Tibial artery (tissue), 4 donors: Measurements from ENCODE around the gene ZRANB3.
"Not testable (repeated sequence)": the region's sequence is repeated elsewhere in the genome, so short reads cannot be mapped to it uniquely, and the experiment has no call there.

Experiments
- DNase-seq, 2 donors: peaks; one replicate each; pipeline ENCODE4 v3.0.0-alpha.2; 2019
- H3K27ac ChIP-seq, 2 donors: fragments of 200-600 bp; sonication (generic) in 1 of 2; 1 replicate in 1 of 2; 2 replicates in 1 of 2; pipeline ENCODE4 v1.5.1; 2018 to 2019; ENCODE audit warnings: mild to moderate bottlenecking in 1 of 2
- H3K27me3 ChIP-seq, 2 donors: fragments of 200-600 bp; sonication (generic) in 1 of 2; one replicate each; pipeline versions ENCODE4 v1.5.1 to v1.6.0; 2016 to 2019
- H3K36me3 ChIP-seq, 3 donors: fragments of 200-600 bp; sonication (generic) in 2 of 3; one replicate each; pipeline ENCODE4 v1.5.1; 2016 to 2019; ENCODE audit warnings: mild to moderate bottlenecking in 2 of 3
- H3K4me1 ChIP-seq, 4 donors: fragments of 200-600 bp; sonication (generic) in 2 of 4; 1 replicate in 3 of 4; 2 replicates in 1 of 4; pipeline ENCODE4 v1.5.1; 2016 to 2019
- H3K4me3 ChIP-seq, 2 donors: fragments of 200-600 bp; sonication (generic) in 1 of 2; 1 replicate in 1 of 2; 2 replicates in 1 of 2; pipeline ENCODE4 v1.5.1; 2018 to 2019; ENCODE audit warnings: mild to moderate bottlenecking in 2 of 2
- H3K9me3 ChIP-seq, 3 donors: fragments of 200-600 bp; sonication (generic) in 1 of 3; one replicate each; pipeline ENCODE4 v1.5.1; 2016 to 2019
- CTCF ChIP-seq, 2 experiments: fragments of 200-600 bp in 1 of 2; fragments of 450-650 bp in 1 of 2; IDR thresholded peaks; one replicate each; pipeline ENCODE4 v1.5.1; 2017 to 2019; ENCODE audit warnings: antibody characterized with exemption in 2 of 2, mild to moderate bottlenecking in 1 of 2, moderate library complexity in 1 of 2
- intact Hi-C: fragments of 100-400 bp; cut with DNase I; formaldehyde crosslinking; loops from one replicate; pipeline ENCODE4 v1.15.0; 2023; ENCODE audit warnings: low total_unique reads

The ZRANB3 gene

DNA sequence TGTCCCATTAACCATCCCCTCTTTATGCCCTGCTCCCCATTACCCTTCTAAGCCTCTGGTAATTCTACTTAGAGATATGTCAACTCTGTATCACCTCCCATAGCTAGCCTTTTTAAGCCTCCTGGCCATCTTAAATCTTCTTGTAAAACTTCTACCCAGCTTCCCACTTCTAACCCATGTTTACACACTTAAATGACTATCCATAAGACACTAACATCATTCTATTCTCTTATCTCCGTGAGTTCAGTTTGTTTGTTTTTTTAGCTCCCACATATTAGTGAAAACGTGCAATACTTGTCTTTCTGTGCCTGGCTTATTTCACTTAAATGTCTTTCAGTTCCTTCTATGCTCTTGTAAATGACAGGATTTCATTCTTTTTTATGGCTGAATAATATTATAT, 436.5 kb downstream of the ZRANB3 start:
- H3K27ac ChIP-seq: no peak overlapping the region
- H3K36me3 ChIP-seq: peaks cover 12 to 40% (median 20%) of the 10 kb centered on the region in 3 donors
- H3K4me3 ChIP-seq: no peak overlapping the region
- H3K4me1 ChIP-seq: peaks cover 0 to 2% (median 0%) of the 10 kb centered on the region in 4 donors
- H3K9me3 ChIP-seq: no peaks in the 10 kb centered on the region
- intact Hi-C loops: no loop called here
- no peak for TF ChIP-seq CTCF (IDR thresholded peaks at IDR 0.05)
- DNase-seq: no peak
- no peaks in the 10 kb centered on the region for H3K27me3 ChIP-seq

GRCh38 chr2:135093670-135094330, 437.2 kb downstream of the ZRANB3 start:
- peaks cover 12 to 40% (median 20%) of the 10 kb centered on the region in 3 donors for H3K36me3 ChIP-seq
- intact Hi-C loops: no loop called here
- TF ChIP-seq CTCF (IDR thresholded peaks at IDR 0.05): no peak

GRCh38 chr2:135093193-135093592, 437.8 kb downstream of the ZRANB3 start:
- Histone ChIP-seq H3K27ac (no peak overlapping the region), H3K4me1 (no peaks in the 10 kb centered on the region), H3K27me3 (no peaks in the 10 kb centered on the region), H3K4me3 (no peak overlapping the region), H3K9me3 (no peaks in the 10 kb centered on the region), H3K36me3 (peaks cover 12 to 40% (median 20%) of the 10 kb centered on the region in 3 donors)
- DNase-seq: no peak
- intact Hi-C loops: no loop called here
- TF ChIP-seq CTCF (IDR thresholded peaks at IDR 0.05): no peak

More at GRCh38 chr2:135093670-135094330, 437.2 kb downstream of the ZRANB3 start:
- no peaks in the 10 kb centered on the region for H3K4me1 ChIP-seq
- no peaks in the 10 kb centered on the region for H3K9me3 ChIP-seq
- no peaks in the 10 kb centered on the region for H3K27me3 ChIP-seq
- H3K4me3 ChIP-seq: no peak overlapping the region
- DNase-seq: no peak
- no peak overlapping the region for H3K27ac ChIP-seq

GRCh38 chr2:135091681-135092080, 439.3 kb downstream of the ZRANB3 start:
- Histone ChIP-seq H3K36me3 (peaks cover 12 to 40% (median 20%) of the 10 kb centered on the region in 3 donors), H3K27ac (no peak overlapping the region), H3K4me3 (no peak overlapping the region), H3K27me3 (no peaks in the 10 kb centered on the region), H3K4me1 (no peaks in the 10 kb centered on the region), H3K9me3 (no peaks in the 10 kb centered on the region)
- intact Hi-C loops: no loop called here
- TF ChIP-seq CTCF (IDR thresholded peaks at IDR 0.05): no peak
- DNase-seq: no peak

DNA sequence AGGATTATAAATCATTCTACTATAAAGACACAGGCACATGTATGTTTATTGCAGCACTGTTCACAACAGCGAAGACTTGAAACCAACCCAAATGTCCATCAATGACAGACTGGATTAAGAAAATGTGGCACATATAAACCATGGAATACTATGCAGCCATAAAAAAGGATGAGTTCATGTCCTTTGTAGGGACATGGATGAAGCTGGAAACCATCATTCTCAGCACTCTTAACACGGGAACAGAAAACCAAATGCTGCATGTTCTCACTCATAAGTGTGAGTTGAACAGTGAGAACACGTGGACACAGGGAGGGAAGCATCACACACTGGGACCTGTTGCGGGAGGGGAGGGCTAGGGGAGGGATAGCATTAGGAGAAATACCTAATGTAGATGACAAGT, 441.4 kb downstream of the ZRANB3 start:
- H3K4me3 ChIP-seq, H3K4me1 ChIP-seq, intact Hi-C loops, H3K27me3 ChIP-seq, H3K27ac ChIP-seq, H3K9me3 ChIP-seq, DNase-seq: not testable (repeated sequence)
- peaks cover 8 to 28% (median 13%) of the 10 kb centered on the region in 3 donors for H3K36me3 ChIP-seq
